Neural cell (in vitro differentiated cells): Measurements from ENCODE around the gene HOXC10. TPM values are rescaled to one million over a fixed set of nuclear protein-coding genes. Genes with fewer than 3 reads are reported as not detected.

Experiments used
- H2AFZ ChIP-seq: fragments of 200-600, 300-800 bp; sonication (generic), shearing (Covaris generic); 2 replicates; pipeline ENCODE4 v1.6.0; 2014; ENCODE audit warnings: low read depth, mild to moderate bottlenecking, antibody characterized with exemption, low read length, moderate library complexity
- H3F3A ChIP-seq: fragments of 200-600 bp; shearing (Covaris generic); 2 replicates; pipeline ENCODE4 v1.6.1; 2016; ENCODE audit warnings: mild to moderate bottlenecking, moderate library complexity, mixed read lengths, antibody characterized with exemption, low read length; ENCODE audit not compliant: insufficient read depth, poor library complexity, severe bottlenecking
- H3K27ac ChIP-seq: fragments of 200-600, 300-800 bp; sonication (generic), shearing (Covaris generic); 2 replicates; pipeline ENCODE4 v1.5.1; 2014; ENCODE audit warnings: mild to moderate bottlenecking, low read length, moderate library complexity
- H3K27me3 ChIP-seq: fragments of 300-800, 200-600 bp; sonication (generic), shearing (Covaris generic); 2 replicates; pipeline ENCODE4 v1.6.0; 2014; ENCODE audit warnings: mild to moderate bottlenecking, low read depth, low read length, moderate library complexity; ENCODE audit not compliant: insufficient read depth
- H3K36me3 ChIP-seq: fragments of 300-800, 200-600 bp; sonication (generic), shearing (Covaris generic); 2 replicates; pipeline ENCODE4 v1.5.1; 2014; ENCODE audit warnings: mild to moderate bottlenecking, antibody characterized with exemption, low read length, moderate library complexity; ENCODE audit not compliant: insufficient read depth
- H3K4me2 ChIP-seq: fragments of 300-800, 200-600 bp; sonication (generic), shearing (Covaris generic); 2 replicates; pipeline ENCODE4 v1.6.0; 2014; ENCODE audit warnings: mild to moderate bottlenecking, low read length
- H3K4me3 ChIP-seq: fragments of 300-800, 200-600 bp; sonication (generic), shearing (Covaris generic); 2 replicates; pipeline ENCODE4 v1.5.1; 2014; ENCODE audit warnings: mild to moderate bottlenecking, low read length, moderate library complexity
- H3K79me2 ChIP-seq: fragments of 200-600 bp; shearing (Covaris generic); replicated peaks from 2 replicates; pipeline ENCODE4 v1.6.0; 2014; ENCODE audit warnings: mild to moderate bottlenecking, low read length, moderate library complexity; ENCODE audit not compliant: insufficient read depth
- H3K9ac ChIP-seq: fragments of 300-800, 200-600 bp; sonication (generic), shearing (Covaris generic); 2 replicates; pipeline ENCODE4 v1.6.1; 2016; ENCODE audit warnings: mild to moderate bottlenecking, low read length, mixed read lengths
- H3K9me2 ChIP-seq: fragments of 200-600 bp; shearing (Covaris generic); 2 replicates; pipeline ENCODE4 v1.6.1; 2016; ENCODE audit warnings: mild to moderate bottlenecking, low read length, mixed read lengths; ENCODE audit not compliant: insufficient read depth
- H3K9me3 ChIP-seq: fragments of 200-600, 300-800 bp; sonication (generic), shearing (Covaris generic); 2 replicates; pipeline ENCODE4 v1.6.1; 2016; ENCODE audit warnings: mild to moderate bottlenecking, mixed run types, low read length, moderate library complexity, mixed read lengths
- H4K20me1 ChIP-seq: fragments of 200-600 bp; shearing (Covaris generic); 2 replicates; pipeline ENCODE4 v1.6.1; 2016; ENCODE audit warnings: mild to moderate bottlenecking, mixed run types; ENCODE audit not compliant: insufficient read depth
- EP300 ChIP-seq: fragments of 450-650 bp; conservative IDR thresholded peaks from 2 replicates; pipeline ENCODE4 v1.6.1; 2014; ENCODE audit warnings: antibody characterized with exemption, mild to moderate bottlenecking, moderate library complexity; ENCODE audit not compliant: poor library complexity, severe bottlenecking
- EZH2 ChIP-seq: fragments of 200-600, 300-800 bp; shearing (Covaris generic), sonication (generic); IDR thresholded peaks from 2 replicates; pipeline ENCODE4 v1.6.1; 2014; ENCODE audit warnings: antibody characterized with exemption, low read length, borderline replicate concordance, mild to moderate bottlenecking; ENCODE audit not compliant: insufficient read depth, poor library complexity, severe bottlenecking
- MXI1 ChIP-seq: fragments of 450-650 bp; conservative IDR thresholded peaks from 2 replicates; pipeline ENCODE4 v1.6.1; 2014; ENCODE audit warnings: antibody characterized with exemption, mild to moderate bottlenecking; ENCODE audit not compliant: poor library complexity, severe bottlenecking
- POLR2AphosphoS5 ChIP-seq: IDR thresholded peaks from 2 replicates; pipeline ENCODE4 v1.6.1; 2012
- RAD21 ChIP-seq: fragments of 450-650 bp; conservative IDR thresholded peaks from 2 replicates; pipeline ENCODE4 v1.6.1; 2014; ENCODE audit warnings: antibody characterized with exemption, mild to moderate bottlenecking, moderate library complexity
- SMC3 ChIP-seq: fragments of 450-650 bp; conservative IDR thresholded peaks from 2 replicates; pipeline ENCODE4 v1.6.1; 2014; ENCODE audit warnings: antibody characterized with exemption, mild to moderate bottlenecking, moderate library complexity; ENCODE audit not compliant: poor library complexity
- TAF1 ChIP-seq: IDR thresholded peaks from 2 replicates; pipeline ENCODE4 v1.6.1; 2012; ENCODE audit warnings: low read depth
- polyA plus RNA-seq: library from polyadenylated mRNA; depleted of rRNA; stranded (reverse); fragments of >200 nt; gene quantifications from 2 replicates; pipeline ENCODE4 v1.2.3, GENCODE V29; 2014
- TF ChIP-seq, protein P1 (sequence below): IDR thresholded peaks from 2 replicates; pipeline ENCODE4 v1.6.1; 2012; ENCODE audit warnings: borderline replicate concordance
- TF ChIP-seq, protein P2 (sequence below): fragments of 450-650 bp; IDR thresholded peaks from 2 replicates; pipeline ENCODE4 v1.5.1; 2014; ENCODE audit warnings: antibody characterized with exemption, mild to moderate bottlenecking, moderate library complexity; ENCODE audit not compliant: poor library complexity, severe bottlenecking

The HOXC10 gene
- polyA plus RNA-seq, 1 donor from 2014 or later: not detected

DNA sequence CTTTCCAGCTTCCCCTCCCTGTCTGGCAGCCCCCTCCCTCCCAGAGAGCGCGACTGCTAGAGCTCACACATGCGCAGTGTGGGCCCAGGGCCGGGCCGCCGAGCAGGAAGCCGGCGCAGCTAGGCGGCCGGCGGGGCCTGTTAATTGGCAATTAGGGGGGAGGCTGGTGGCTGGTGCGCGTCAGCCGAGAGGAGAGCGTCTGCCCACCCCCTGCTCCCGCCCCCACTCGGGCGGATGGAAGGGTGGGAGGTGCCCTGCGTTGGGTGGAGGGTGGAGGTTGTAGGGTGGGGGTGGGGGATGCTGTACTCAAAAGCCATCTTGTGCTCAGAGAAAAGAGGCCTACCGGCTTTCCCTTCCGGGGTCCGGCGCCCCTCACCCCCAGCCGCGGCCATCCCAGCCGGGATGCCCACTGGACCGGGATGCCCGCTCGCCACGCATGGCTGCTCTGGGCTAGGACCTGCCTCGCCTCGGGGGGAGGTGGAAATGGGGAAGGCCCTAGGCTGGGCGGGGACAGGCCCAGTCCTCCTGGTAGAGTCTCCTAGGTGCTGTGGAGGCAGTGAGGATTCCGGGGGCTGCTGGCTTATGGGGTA lies 33.0 kb downstream of the HOXC10 start:
- no peaks in the 10 kb centered on the region for H3K36me3 ChIP-seq
- no peak overlapping the region for H3K4me2 ChIP-seq
- H4K20me1 ChIP-seq: no peaks in the 10 kb centered on the region
- H3F3A ChIP-seq: no peaks in the 10 kb centered on the region
- H3K79me2 ChIP-seq: no peaks in the 10 kb centered on the region
- H3K27me3 ChIP-seq: peaks cover 98% of the 10 kb centered on the region
- TF ChIP-seq SMC3 (no peak), MXI1 (no peak), POLR2AphosphoS5 (no peak), EZH2 (no peak), RAD21 (no peak), TAF1 (no peak), EP300 (no peak)
- TF ChIP-seq, protein P1, sequence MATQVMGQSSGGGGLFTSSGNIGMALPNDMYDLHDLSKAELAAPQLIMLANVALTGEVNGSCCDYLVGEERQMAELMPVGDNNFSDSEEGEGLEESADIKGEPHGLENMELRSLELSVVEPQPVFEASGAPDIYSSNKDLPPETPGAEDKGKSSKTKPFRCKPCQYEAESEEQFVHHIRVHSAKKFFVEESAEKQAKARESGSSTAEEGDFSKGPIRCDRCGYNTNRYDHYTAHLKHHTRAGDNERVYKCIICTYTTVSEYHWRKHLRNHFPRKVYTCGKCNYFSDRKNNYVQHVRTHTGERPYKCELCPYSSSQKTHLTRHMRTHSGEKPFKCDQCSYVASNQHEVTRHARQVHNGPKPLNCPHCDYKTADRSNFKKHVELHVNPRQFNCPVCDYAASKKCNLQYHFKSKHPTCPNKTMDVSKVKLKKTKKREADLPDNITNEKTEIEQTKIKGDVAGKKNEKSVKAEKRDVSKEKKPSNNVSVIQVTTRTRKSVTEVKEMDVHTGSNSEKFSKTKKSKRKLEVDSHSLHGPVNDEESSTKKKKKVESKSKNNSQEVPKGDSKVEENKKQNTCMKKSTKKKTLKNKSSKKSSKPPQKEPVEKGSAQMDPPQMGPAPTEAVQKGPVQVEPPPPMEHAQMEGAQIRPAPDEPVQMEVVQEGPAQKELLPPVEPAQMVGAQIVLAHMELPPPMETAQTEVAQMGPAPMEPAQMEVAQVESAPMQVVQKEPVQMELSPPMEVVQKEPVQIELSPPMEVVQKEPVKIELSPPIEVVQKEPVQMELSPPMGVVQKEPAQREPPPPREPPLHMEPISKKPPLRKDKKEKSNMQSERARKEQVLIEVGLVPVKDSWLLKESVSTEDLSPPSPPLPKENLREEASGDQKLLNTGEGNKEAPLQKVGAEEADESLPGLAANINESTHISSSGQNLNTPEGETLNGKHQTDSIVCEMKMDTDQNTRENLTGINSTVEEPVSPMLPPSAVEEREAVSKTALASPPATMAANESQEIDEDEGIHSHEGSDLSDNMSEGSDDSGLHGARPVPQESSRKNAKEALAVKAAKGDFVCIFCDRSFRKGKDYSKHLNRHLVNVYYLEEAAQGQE: no peak
- TF ChIP-seq, protein P2, sequence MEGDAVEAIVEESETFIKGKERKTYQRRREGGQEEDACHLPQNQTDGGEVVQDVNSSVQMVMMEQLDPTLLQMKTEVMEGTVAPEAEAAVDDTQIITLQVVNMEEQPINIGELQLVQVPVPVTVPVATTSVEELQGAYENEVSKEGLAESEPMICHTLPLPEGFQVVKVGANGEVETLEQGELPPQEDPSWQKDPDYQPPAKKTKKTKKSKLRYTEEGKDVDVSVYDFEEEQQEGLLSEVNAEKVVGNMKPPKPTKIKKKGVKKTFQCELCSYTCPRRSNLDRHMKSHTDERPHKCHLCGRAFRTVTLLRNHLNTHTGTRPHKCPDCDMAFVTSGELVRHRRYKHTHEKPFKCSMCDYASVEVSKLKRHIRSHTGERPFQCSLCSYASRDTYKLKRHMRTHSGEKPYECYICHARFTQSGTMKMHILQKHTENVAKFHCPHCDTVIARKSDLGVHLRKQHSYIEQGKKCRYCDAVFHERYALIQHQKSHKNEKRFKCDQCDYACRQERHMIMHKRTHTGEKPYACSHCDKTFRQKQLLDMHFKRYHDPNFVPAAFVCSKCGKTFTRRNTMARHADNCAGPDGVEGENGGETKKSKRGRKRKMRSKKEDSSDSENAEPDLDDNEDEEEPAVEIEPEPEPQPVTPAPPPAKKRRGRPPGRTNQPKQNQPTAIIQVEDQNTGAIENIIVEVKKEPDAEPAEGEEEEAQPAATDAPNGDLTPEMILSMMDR: no peak
- no peak overlapping the region for H3K27ac ChIP-seq
- no peaks in the 10 kb centered on the region for H3K9me3 ChIP-seq
- H3K9ac ChIP-seq: no peak overlapping the region
- H2AFZ ChIP-seq: no peak overlapping the region
- H3K9me2 ChIP-seq: no peaks in the 10 kb centered on the region
- H3K4me3 ChIP-seq: peak overlapping the region; percentile 62

DNA sequence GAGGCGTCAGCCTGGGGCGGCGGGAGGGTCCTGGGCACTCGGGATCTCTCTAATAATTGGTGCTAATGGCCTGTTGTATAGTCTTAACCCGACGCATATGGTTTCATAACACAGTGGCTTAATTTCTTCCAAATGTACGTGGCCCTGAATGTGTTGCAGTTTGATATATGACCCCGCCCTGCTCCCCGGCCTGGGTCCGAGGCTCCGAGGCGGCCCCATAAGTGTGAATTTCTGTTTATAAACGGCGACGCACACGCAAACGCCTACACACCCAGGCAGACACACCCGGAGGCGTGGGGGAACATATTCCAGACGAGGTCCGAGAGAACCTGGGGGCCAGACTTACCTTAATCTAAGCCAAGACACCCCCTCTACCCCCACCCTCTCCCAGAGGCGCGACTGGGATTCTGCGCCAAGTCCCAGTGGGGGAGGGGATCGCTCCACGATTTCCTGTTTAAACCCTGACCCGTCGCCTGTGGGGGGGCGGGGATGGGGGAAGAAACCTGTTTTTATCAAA lies 33.6 kb downstream of the HOXC10 start:
- H3F3A ChIP-seq: no peaks in the 10 kb centered on the region
- no peak overlapping the region for H3K4me2 ChIP-seq
- H3K9me2 ChIP-seq: no peaks in the 10 kb centered on the region
- H3K36me3 ChIP-seq: no peaks in the 10 kb centered on the region
- TF ChIP-seq MXI1 (no peak), POLR2AphosphoS5 (peak; percentile 27)
- H4K20me1 ChIP-seq: no peaks in the 10 kb centered on the region
- peak overlapping the region; percentile 62 for H3K4me3 ChIP-seq
- no peak overlapping the region for H3K9ac ChIP-seq
- H3K79me2 ChIP-seq: no peaks in the 10 kb centered on the region
- no peak overlapping the region for H3K27ac ChIP-seq
- H3K9me3 ChIP-seq: no peaks in the 10 kb centered on the region
- H2AFZ ChIP-seq: no peak overlapping the region
- peaks cover 98% of the 10 kb centered on the region for H3K27me3 ChIP-seq
